CD14-positive monocyte (primary cell): Measurements from ENCODE around the gene ADGRG6. TPM values are rescaled to one million over a fixed set of nuclear protein-coding genes. Genes with fewer than 3 reads are reported as not detected.

ENCODE experiments used
- DNase-seq, 3 donors: peaks; one replicate each; pipeline ENCODE4 v3.0.0-alpha.2; 2011 to 2022
- H2AFZ ChIP-seq: 2 replicates; pipeline ENCODE4 v1.6.0; 2012; ENCODE audit warnings: mild to moderate bottlenecking, low read depth, low read length, inconsistent platforms; ENCODE audit not compliant: insufficient read depth, poor library complexity, severe bottlenecking
- H3K27ac ChIP-seq, 2 donors: 1 replicate in 1 of 2; 2 replicates in 1 of 2; pipeline ENCODE4 v1.5.1; 2012 to 2013; ENCODE audit warnings: low read length in 2 of 2, control low read depth in 1 of 2, inconsistent platforms in 1 of 2, low read depth in 1 of 2, mild to moderate bottlenecking in 1 of 2
- H3K27me3 ChIP-seq, 2 donors: one replicate each; pipeline versions ENCODE4 v1.6.0 to v1.6.1; 2011 to 2013; ENCODE audit warnings: low read length in 2 of 2; ENCODE audit not compliant: control insufficient read depth in 2 of 2, insufficient read depth in 2 of 2
- H3K36me3 ChIP-seq, 2 donors: replicated peaks in 1 of 2; 1 replicate in 1 of 2; 2 replicates in 1 of 2; pipeline versions ENCODE4 v1.5.1 to v1.6.1; 2012 to 2013; ENCODE audit warnings: low read length in 2 of 2, control low read depth in 1 of 2, inconsistent platforms in 1 of 2, mild to moderate bottlenecking in 1 of 2; ENCODE audit not compliant: insufficient read depth in 2 of 2, control insufficient read depth in 1 of 2
- H3K4me1 ChIP-seq, 2 donors: 1 replicate in 1 of 2; 2 replicates in 1 of 2; pipeline versions ENCODE4 v1.5.1 to v1.6.1; 2012 to 2013; ENCODE audit warnings: low read length in 2 of 2, control low read depth in 1 of 2, inconsistent platforms in 1 of 2, mild to moderate bottlenecking in 1 of 2, moderate library complexity in 1 of 2; ENCODE audit not compliant: insufficient read depth in 2 of 2, control insufficient read depth in 1 of 2
- H3K4me2 ChIP-seq: replicated peaks from 2 replicates; pipeline ENCODE3; 2012; ENCODE audit warnings: low read length, moderate library complexity, mild to moderate bottlenecking; ENCODE audit not compliant: poor library complexity, severe bottlenecking; ENCODE audit errors: extremely low read depth
- H3K4me3 ChIP-seq, 3 experiments: fragments of 200-600 bp in 1 of 3; sonication (generic) in 1 of 3; replicated peaks in 1 of 3; 1 replicate in 2 of 3; 2 replicates in 1 of 3; pipeline ENCODE4 v1.5.1; 2011 to 2013; ENCODE audit warnings: low read length in 3 of 3, mild to moderate bottlenecking in 3 of 3, control low read depth in 2 of 3, low read depth in 2 of 3, inconsistent platforms in 1 of 3, moderate library complexity in 1 of 3
- H3K79me2 ChIP-seq: 2 replicates; pipeline ENCODE4 v1.6.0; 2012; ENCODE audit warnings: mild to moderate bottlenecking, control low read depth, inconsistent platforms, low read length, moderate library complexity; ENCODE audit not compliant: insufficient read depth
- H3K9ac ChIP-seq: 2 replicates; pipeline ENCODE4 v1.6.0; 2017; ENCODE audit warnings: low read length, mild to moderate bottlenecking; ENCODE audit not compliant: insufficient read depth, poor library complexity, severe bottlenecking
- H3K9me3 ChIP-seq, 2 donors: replicated peaks in 1 of 2; 1 replicate in 1 of 2; 2 replicates in 1 of 2; pipeline versions ENCODE4 v1.5.1 to v1.6.1; 2012 to 2013; ENCODE audit warnings: low read length in 2 of 2, control low read depth in 1 of 2; ENCODE audit not compliant: control insufficient read depth in 1 of 2, insufficient read depth in 1 of 2
- H4K20me1 ChIP-seq: 2 replicates; pipeline ENCODE4 v1.6.0; 2012; ENCODE audit warnings: mild to moderate bottlenecking, low read length, control low read depth, moderate library complexity; ENCODE audit not compliant: insufficient read depth
- H3K27ac Mint-ChIP-seq, 7 donors: one replicate each; pipeline ENCODE4 v1.8.0; 2020; ENCODE audit warnings: mild to moderate bottlenecking in 7 of 7, mixed read lengths in 7 of 7, moderate library complexity in 6 of 7, inconsistent platforms in 2 of 7
- H3K27me3 Mint-ChIP-seq, 3 donors: one replicate each; pipeline ENCODE4 v1.8.0; 2021 to 2022; ENCODE audit warnings: low read depth in 3 of 3, mild to moderate bottlenecking in 3 of 3, mixed read lengths in 3 of 3, moderate library complexity in 3 of 3, inconsistent platforms in 1 of 3
- H3K36me3 Mint-ChIP-seq, 2 donors: one replicate each; pipeline ENCODE4 v1.8.0; 2020; ENCODE audit warnings: mixed read lengths in 2 of 2, inconsistent platforms in 1 of 2, mild to moderate bottlenecking in 1 of 2
- H3K4me1 Mint-ChIP-seq: one replicate; pipeline ENCODE4 v1.8.0; 2020; ENCODE audit warnings: mild to moderate bottlenecking, mixed read lengths
- H3K4me3 Mint-ChIP-seq, 2 donors: one replicate each; pipeline ENCODE4 v1.8.0; 2020; ENCODE audit warnings: mild to moderate bottlenecking in 2 of 2, mixed read lengths in 2 of 2, moderate library complexity in 1 of 2
- H3K9me3 Mint-ChIP-seq, 7 donors: one replicate each; pipeline ENCODE4 v1.8.0; 2020 to 2022; ENCODE audit warnings: mixed read lengths in 7 of 7, mild to moderate bottlenecking in 6 of 7, moderate library complexity in 6 of 7, inconsistent platforms in 2 of 7
- WGBS: methylation state at CpG from one replicate; pipeline ENCODE4 v1.1.5; 2013; ENCODE audit warnings: missing lambda C conversion rate; ENCODE audit not compliant: insufficient coverage; 5-methylcytosine and 5-hydroxymethylcytosine counted together
- intact Hi-C, 2 donors: fragments of 100-400 bp; cut with micrococcal nuclease; formaldehyde crosslinking; loops; one replicate each; pipeline versions ENCODE4 v1.15.0 to v1.15.1; 2023
- polyA plus RNA-seq, 3 donors: library from polyadenylated mRNA; depleted of rRNA in 1 of 3; unstranded in 2 of 3; stranded (reverse) in 1 of 3; fragments of 300-500 nt in 2 of 3; fragments of >200 nt in 1 of 3; fragmentation: Illumina TruSeq in 2 of 3; gene quantifications; 1 replicate in 2 of 3; 2 replicates in 1 of 3; pipeline ENCODE4 v1.2.3, GENCODE V29; 2012 to 2021
- TF ChIP-seq, protein P1 (sequence below): fragments of 200-600 bp; IDR thresholded peaks from one replicate; pipeline ENCODE4 v1.8.0; 2022; ENCODE audit warnings: antibody characterized with exemption, mild to moderate bottlenecking

Gene ADGRG6
- polyA plus RNA-seq, 3 donors, result 0.18 to 0.31 TPM; not detected in 1

GRCh38 chr6:142266060-142266459, 35.7 kb upstream of the ADGRG6 start:
- no peak for DNase-seq
- Mint-ChIP-seq H3K27me3 (peaks cover 0 to 5% (median 0%) of the 10 kb centered on the region in 3 donors), H3K9me3 (peaks cover 0 to 2% (median 0%) of the 10 kb centered on the region in 7 donors), H3K36me3 (no peaks in the 10 kb centered on the region), H3K4me1 (no peaks in the 10 kb centered on the region), H3K4me3 (no peak overlapping the region), H3K27ac (no peak overlapping the region)
- Histone ChIP-seq H4K20me1 (no peaks in the 10 kb centered on the region), H3K9ac (no peak overlapping the region), H3K4me2 (no peak overlapping the region), H3K36me3 (no peaks in the 10 kb centered on the region), H3K27me3 (no peaks in the 10 kb centered on the region), H3K4me1 (no peaks in the 10 kb centered on the region), H3K27ac (no peak overlapping the region), H2AFZ (no peak overlapping the region), H3K9me3 (no peaks in the 10 kb centered on the region), H3K4me3 (no peak overlapping the region), H3K79me2 (no peaks in the 10 kb centered on the region)
- WGBS, result 92% methylated on average over 2 of the region's 4 CpGs
- TF ChIP-seq, protein P1, sequence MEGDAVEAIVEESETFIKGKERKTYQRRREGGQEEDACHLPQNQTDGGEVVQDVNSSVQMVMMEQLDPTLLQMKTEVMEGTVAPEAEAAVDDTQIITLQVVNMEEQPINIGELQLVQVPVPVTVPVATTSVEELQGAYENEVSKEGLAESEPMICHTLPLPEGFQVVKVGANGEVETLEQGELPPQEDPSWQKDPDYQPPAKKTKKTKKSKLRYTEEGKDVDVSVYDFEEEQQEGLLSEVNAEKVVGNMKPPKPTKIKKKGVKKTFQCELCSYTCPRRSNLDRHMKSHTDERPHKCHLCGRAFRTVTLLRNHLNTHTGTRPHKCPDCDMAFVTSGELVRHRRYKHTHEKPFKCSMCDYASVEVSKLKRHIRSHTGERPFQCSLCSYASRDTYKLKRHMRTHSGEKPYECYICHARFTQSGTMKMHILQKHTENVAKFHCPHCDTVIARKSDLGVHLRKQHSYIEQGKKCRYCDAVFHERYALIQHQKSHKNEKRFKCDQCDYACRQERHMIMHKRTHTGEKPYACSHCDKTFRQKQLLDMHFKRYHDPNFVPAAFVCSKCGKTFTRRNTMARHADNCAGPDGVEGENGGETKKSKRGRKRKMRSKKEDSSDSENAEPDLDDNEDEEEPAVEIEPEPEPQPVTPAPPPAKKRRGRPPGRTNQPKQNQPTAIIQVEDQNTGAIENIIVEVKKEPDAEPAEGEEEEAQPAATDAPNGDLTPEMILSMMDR, result no peak
- intact Hi-C loops, result no loop called here

- Mint-ChIP-seq H3K27me3 (peaks cover 0 to 5% (median 0%) of the 10 kb centered on the region in 3 donors), H3K36me3 (no peaks in the 10 kb centered on the region), H3K4me1 (no peaks in the 10 kb centered on the region), H3K9me3 (peaks cover 0 to 2% (median 0%) of the 10 kb centered on the region in 7 donors), H3K4me3 (no peak overlapping the region), H3K27ac (no peak overlapping the region)
- H3K4me2 ChIP-seq, result no peak overlapping the region
- intact Hi-C loops, result no loop called here
- no peaks in the 10 kb centered on the region for H3K4me1 ChIP-seq
- no peak for DNase-seq
- H3K9ac ChIP-seq, result no peak overlapping the region
- no peaks in the 10 kb centered on the region for H3K9me3 ChIP-seq
- no peaks in the 10 kb centered on the region for H3K36me3 ChIP-seq
- no peaks in the 10 kb centered on the region for H4K20me1 ChIP-seq
- no peak overlapping the region for H3K4me3 ChIP-seq
- no peak overlapping the region for H3K27ac ChIP-seq
- TF ChIP-seq, protein P1, result no peak
- no peak overlapping the region for H2AFZ ChIP-seq
- WGBS, result no CpG with 5 or more reads among the region's 1 CpG
- H3K27me3 ChIP-seq, result no peaks in the 10 kb centered on the region
- H3K79me2 ChIP-seq, result no peaks in the 10 kb centered on the region
Measured at GRCh38 chr6:142271476-142271875, 30.3 kb upstream of the ADGRG6 start.
